ENCODE data around the gene CCNL1.
"Not testable (repeated sequence)": the region's sequence is repeated elsewhere in the genome, so short reads cannot be mapped to it uniquely, and the experiment has no call there.

CCNL1 gene

GRCh38 chr3:157104928-157105652 lies 54.9 kb downstream of the CCNL1 start:
- no peak for DNase-seq (ENCODE audit: low read depth in 1 of 2, low spot score in 1 of 2)

GRCh38 chr3:157104521-157104920 lies 55.4 kb downstream of the CCNL1 start:
- DNase-seq (ENCODE audit: low read depth in 1 of 2, low spot score in 1 of 2) = no peak

GRCh38 chr3:157103860-157104259 lies 56.1 kb downstream of the CCNL1 start:
- no peak for DNase-seq (ENCODE audit: low read depth in 1 of 2, low spot score in 1 of 2)

- DNase-seq (ENCODE audit: low read depth in 1 of 2, low spot score in 1 of 2) = no peak
Measured at GRCh38 chr3:157103280-157103679, 56.7 kb downstream of the CCNL1 start.

DNA sequence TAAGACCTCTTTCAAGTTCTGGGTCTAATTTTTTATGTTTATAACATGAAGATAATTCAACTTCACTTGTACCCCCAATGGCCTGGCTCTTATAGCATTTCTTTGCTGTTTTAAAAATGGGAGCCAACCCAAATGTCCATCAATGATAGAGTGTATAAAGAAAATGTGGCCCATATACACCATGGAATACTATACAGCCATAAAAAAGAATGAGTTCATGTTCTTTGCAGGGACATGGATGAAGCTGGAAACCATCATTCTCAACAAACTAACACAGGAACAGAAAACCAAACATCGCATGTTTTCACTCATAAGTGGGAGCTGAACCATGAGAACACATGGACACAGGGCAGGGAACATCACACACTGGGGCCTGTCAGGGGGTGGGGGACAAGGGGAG lies 57.4 kb downstream of the CCNL1 start:
- DNase-seq (ENCODE audit: low read depth in 1 of 2, low spot score in 1 of 2) = not testable (repeated sequence)

DNA sequence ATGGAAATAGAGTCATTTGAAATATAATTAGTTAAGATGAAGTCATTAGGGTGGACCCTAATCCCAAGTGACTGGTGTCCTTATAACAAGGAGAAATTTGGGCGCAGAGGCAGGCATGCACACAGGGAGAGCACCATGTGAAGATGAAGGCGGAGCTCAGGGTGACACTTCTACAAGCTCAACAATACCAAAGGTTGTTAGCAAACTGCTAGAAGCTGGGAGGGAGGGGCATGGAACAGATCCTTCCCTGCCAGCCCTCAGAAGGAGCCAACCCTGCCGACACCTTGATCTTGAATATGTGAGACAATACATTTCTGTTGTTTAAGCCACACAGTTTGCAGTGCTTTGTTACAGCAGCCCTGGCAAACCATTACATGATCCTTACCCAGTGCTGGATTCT lies 57.8 kb downstream of the CCNL1 start:
- DNase-seq (ENCODE audit: low read depth in 1 of 2, low spot score in 1 of 2) = no peak

GRCh38 chr3:157101486-157101885 lies 58.5 kb downstream of the CCNL1 start:
- no peak for DNase-seq (ENCODE audit: low read depth in 1 of 2, low spot score in 1 of 2)

GRCh38 chr3:157100608-157101396 lies 59.1 kb downstream of the CCNL1 start:
- no peak for DNase-seq (ENCODE audit: low read depth in 1 of 2, low spot score in 1 of 2)

DNA sequence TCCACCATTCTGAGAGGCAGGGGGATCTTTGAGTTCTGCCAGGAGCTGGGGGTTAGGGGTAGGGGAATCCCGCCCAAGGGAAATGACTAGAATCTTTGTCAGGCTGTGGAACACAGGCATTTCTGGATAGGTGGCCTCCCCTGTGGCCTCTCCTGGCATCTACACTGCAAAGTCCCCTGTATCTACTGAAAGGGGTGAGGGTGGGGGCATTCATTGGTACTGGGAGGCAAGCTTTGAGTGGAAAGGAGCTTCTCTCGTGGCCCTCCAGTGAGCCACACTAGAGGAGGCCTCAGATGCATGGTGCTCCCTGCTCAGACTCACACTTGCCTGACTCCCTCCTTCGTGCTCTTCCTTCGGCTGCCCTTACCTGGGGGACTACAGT lies 59.9 kb downstream of the CCNL1 start:
- DNase-seq (ENCODE audit: low read depth in 1 of 2, low spot score in 1 of 2) = no peak

DNA sequence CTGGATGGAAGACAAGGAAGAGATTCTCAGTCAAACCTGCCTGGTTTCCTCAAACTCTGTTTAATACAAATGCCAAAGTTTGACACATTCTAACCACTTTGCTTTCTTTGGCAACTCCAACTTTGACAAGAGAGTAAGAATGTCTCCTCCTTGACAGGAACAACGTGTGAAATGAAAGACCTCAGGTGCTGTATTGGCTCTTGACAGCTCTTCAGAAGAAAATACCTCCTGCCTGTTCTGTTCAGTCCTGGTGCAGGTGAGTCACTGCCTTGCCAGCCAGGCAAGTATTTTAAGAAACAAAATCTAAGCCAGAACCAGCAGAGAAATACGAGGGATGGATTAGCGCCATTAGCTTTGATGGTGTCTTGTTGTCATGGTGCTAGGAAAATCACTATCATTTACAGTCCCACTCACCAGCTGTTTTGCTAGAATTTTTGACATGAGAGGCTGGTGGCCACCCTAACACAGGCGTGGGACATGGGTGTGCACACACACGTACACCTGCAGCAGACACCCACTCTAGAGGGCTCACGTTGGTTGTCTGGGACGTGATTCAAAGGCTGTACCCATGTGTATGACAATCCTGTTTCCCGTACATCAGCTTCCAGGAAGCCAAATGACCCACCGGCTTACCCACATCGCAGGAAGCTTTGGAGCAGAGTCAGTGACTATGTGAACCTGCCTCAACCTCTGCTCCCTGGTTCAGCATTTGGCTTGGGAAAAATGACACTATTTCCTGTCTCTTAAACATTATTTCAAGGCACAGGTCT lies 60.4 kb downstream of the CCNL1 start:
- no peak for DNase-seq (ENCODE audit: low read depth in 1 of 2, low spot score in 1 of 2)

DNA sequence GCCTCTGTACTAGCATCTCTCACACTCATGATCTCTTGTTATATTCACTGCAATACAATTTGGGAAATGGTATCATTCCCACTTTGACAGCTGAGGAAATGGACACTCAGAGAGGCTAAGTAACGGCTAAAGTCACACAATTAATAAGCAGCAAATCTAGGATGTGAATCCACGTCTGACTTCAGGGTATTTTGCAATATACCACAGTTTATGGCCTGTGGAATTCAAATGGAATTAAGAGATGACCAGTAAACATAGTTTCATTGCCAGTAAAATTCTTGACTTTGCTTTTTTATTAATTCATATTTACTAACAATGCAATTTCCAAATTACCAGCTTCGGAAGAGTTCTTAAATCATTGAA lies 61.1 kb downstream of the CCNL1 start:
- no peak for DNase-seq (ENCODE audit: low read depth in 1 of 2, low spot score in 1 of 2)

- no peak for DNase-seq (ENCODE audit: low read depth in 1 of 2, low spot score in 1 of 2)
Measured at GRCh38 chr3:157098121-157098822, 61.7 kb downstream of the CCNL1 start.

Data from activated CD4-positive, alpha-beta T cell treated with anti-CD3 and anti-CD28 coated beads, Interleukin-2, amount 50 U/mL, for 24 hours (primary cell).